ENCODE data around the gene CELF4.

CELF4 gene

GRCh38 chr18:37230768-37231167, 334.8 kb downstream of the CELF4 start:
- no peak for TF ChIP-seq CTCF (IDR thresholded peaks at IDR 0.05; ENCODE audit: low read depth, low read length, missing control alignments)
- no peak overlapping the region for H3K27ac ChIP-seq
- H3K4me3 ChIP-seq (ENCODE audit: low read depth, low read length), result no peak overlapping the region
- DNase-seq, result no peak
- H3K36me3 ChIP-seq (replicated peaks), result no peaks in the 10 kb centered on the region
- no peaks in the 10 kb centered on the region for H3K27me3 ChIP-seq (replicated peaks)
- in situ Hi-C loops (cut with HindIII; ENCODE audit: low pct_ligation_motif_present, low sequenced_read_pairs), result no loop called here

GRCh38 chr18:37225279-37225678, 340.3 kb downstream of the CELF4 start:
- DNase-seq, result no peak
- H3K27me3 ChIP-seq (replicated peaks), result no peaks in the 10 kb centered on the region
- TF ChIP-seq CTCF (IDR thresholded peaks at IDR 0.05; ENCODE audit: low read depth, low read length, missing control alignments), result no peak
- in situ Hi-C loops (cut with HindIII; ENCODE audit: low pct_ligation_motif_present, low sequenced_read_pairs), result no loop called here
- H3K36me3 ChIP-seq (replicated peaks), result no peaks in the 10 kb centered on the region
- no peak overlapping the region for H3K27ac ChIP-seq
- H3K4me3 ChIP-seq (ENCODE audit: low read depth, low read length), result no peak overlapping the region

GRCh38 chr18:37222999-37223378, 342.6 kb downstream of the CELF4 start:
- no peaks in the 10 kb centered on the region for H3K27me3 ChIP-seq (replicated peaks)
- H3K27ac ChIP-seq, result no peak overlapping the region
- TF ChIP-seq CTCF (IDR thresholded peaks at IDR 0.05; ENCODE audit: low read depth, low read length, missing control alignments), result no peak
- in situ Hi-C loops (cut with HindIII; ENCODE audit: low pct_ligation_motif_present, low sequenced_read_pairs), result no loop called here
- DNase-seq, result no peak
- no peaks in the 10 kb centered on the region for H3K36me3 ChIP-seq (replicated peaks)
- no peak overlapping the region for H3K4me3 ChIP-seq (ENCODE audit: low read depth, low read length)

GRCh38 chr18:37222354-37222998, 343.1 kb downstream of the CELF4 start:
- Histone ChIP-seq H3K27me3 (replicated peaks) (no peaks in the 10 kb centered on the region), H3K27ac (no peak overlapping the region), H3K36me3 (replicated peaks) (no peaks in the 10 kb centered on the region), H3K4me3 (ENCODE audit: low read depth, low read length) (no peak overlapping the region)
- DNase-seq, result no peak
- in situ Hi-C loops (cut with HindIII; ENCODE audit: low pct_ligation_motif_present, low sequenced_read_pairs), result no loop called here
- no peak for TF ChIP-seq CTCF (IDR thresholded peaks at IDR 0.05; ENCODE audit: low read depth, low read length, missing control alignments)

- no peaks in the 10 kb centered on the region for H3K36me3 ChIP-seq (replicated peaks)
- in situ Hi-C loops (cut with HindIII; ENCODE audit: low pct_ligation_motif_present, low sequenced_read_pairs), result no loop called here
- no peak for DNase-seq
These were observed 346.3 kb downstream of the CELF4 start for GRCh38 chr18:37219257-37219656.

More at GRCh38 chr18:37219257-37219656, 346.3 kb downstream of the CELF4 start:
- H3K27ac ChIP-seq, result no peak overlapping the region
- no peak overlapping the region for H3K4me3 ChIP-seq (ENCODE audit: low read depth, low read length)
- TF ChIP-seq CTCF (IDR thresholded peaks at IDR 0.05; ENCODE audit: low read depth, low read length, missing control alignments), result no peak
- no peaks in the 10 kb centered on the region for H3K27me3 ChIP-seq (replicated peaks)
